Liver (tissue), 3 donors: ENCODE measurements around the gene IMMP1L.

ENCODE experiments used
- CTCF ChIP-seq: fragments of 150-350 bp; IDR thresholded peaks from 2 replicates; pipeline ENCODE4 v1.5.1; 2017; ENCODE audit warnings: improper control_type of control experiment, low read depth, low read length; ENCODE audit not compliant: missing input control
- GABPA ChIP-seq, 2 donors: IDR thresholded peaks in 1 of 2; conservative IDR thresholded peaks in 1 of 2; 2 replicates each; pipeline ENCODE4 v1.6.1; 2016; ENCODE audit warnings: antibody characterized with exemption in 2 of 2, mild to moderate bottlenecking in 1 of 2, moderate library complexity in 1 of 2
- SP1 ChIP-seq: IDR thresholded peaks from 2 replicates; pipeline ENCODE4 v1.6.1; 2018; ENCODE audit warnings: antibody characterized with exemption, mild to moderate bottlenecking
- donor health status: healthy.
- donor health status: healthy.

DNA sequence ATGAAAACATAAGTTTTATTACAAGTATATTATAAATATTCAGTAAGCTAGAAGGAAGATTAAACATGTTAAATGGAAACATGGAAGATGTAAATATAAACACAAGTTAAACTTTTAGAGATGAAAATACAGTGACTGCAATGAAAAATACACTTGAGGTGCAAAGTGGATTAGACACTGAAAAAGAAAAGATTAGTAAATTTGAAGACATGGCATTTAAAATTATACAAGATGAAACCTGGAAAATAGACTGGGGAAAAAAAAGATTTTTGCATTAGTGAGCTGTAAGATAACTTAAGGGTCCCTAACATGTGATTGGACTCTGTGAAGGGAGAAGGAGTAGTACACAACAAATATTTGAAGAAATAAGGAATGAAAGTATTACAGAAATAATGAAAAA lies 33.4 kb upstream of the IMMP1L start:
- TF ChIP-seq CTCF: no peak
- TF ChIP-seq SP1: no peak
- TF ChIP-seq GABPA (IDR thresholded peaks at IDR 0.05 in 1 of 2, conservative IDR thresholded peaks at IDR 0.05 in 1 of 2): no peak
